T-cell (primary cell): Measurements from ENCODE around the gene GPR137. TPM values are rescaled to one million over a fixed set of nuclear protein-coding genes. Genes with fewer than 3 reads are reported as not detected.

ENCODE experiments used
- ATAC-seq, 4 experiments: fragments of 200-7000 bp in 3 of 4; fragments of 150-1000 bp in 1 of 4; cut with Tn5 transposase; replicated peaks in 1 of 4; 1 replicate in 3 of 4; 2 replicates in 1 of 4; pipeline ENCODE4 v1.10.0; 2021; ENCODE audit warnings: moderate library complexity in 3 of 4, mild to moderate bottlenecking in 2 of 4, moderate number of reproducible peaks in 1 of 4
- CTCF ChIA-PET, 2 donors: fragments of 300-600 bp; sonication (Branson Sonifier 250); formaldehyde crosslinking; loops; one replicate each; lab custom pipeline; 2022; ENCODE audit warnings: antibody characterized with exemption in 2 of 2; lab: Charles Lee
- POLR2A ChIA-PET, 2 donors: fragments of 300-600 bp; sonication (Branson Sonifier 250); formaldehyde crosslinking; loops; one replicate each; lab custom pipeline; 2022; ENCODE audit warnings: antibody characterized with exemption in 2 of 2; lab: Charles Lee
- DNase-seq, 35 experiments: peaks; one replicate each; pipeline versions ENCODE4 v3.0.0 to v3.0.0-alpha.2; 2013 to 2023
- H3K27ac ChIP-seq: one replicate; pipeline ENCODE4 v1.5.1; 2013; ENCODE audit warnings: low read length
- H3K27me3 ChIP-seq, 2 experiments: replicated peaks in 1 of 2; 1 replicate in 1 of 2; 2 replicates in 1 of 2; pipeline versions ENCODE4 v1.6.1 to v1.7.0; 2013; ENCODE audit warnings: low read length in 1 of 2, mixed read lengths in 1 of 2; ENCODE audit not compliant: control insufficient read depth in 2 of 2, insufficient read depth in 2 of 2; ENCODE audit errors: extremely low read depth in 1 of 2
- H3K36me3 ChIP-seq, 2 donors: 1 replicate in 1 of 2; 2 replicates in 1 of 2; pipeline versions ENCODE4 v1.6.1 to v1.7.0; 2013; ENCODE audit warnings: low read length in 1 of 2; ENCODE audit not compliant: control insufficient read depth in 2 of 2, insufficient read depth in 1 of 2; ENCODE audit errors: extremely low read depth in 1 of 2
- H3K4me1 ChIP-seq, 2 experiments: 1 replicate in 1 of 2; 2 replicates in 1 of 2; pipeline versions ENCODE4 v1.6.1 to v1.7.0; 2013; ENCODE audit warnings: low read length in 2 of 2, mixed read lengths in 1 of 2; ENCODE audit not compliant: insufficient read depth in 2 of 2, control insufficient read depth in 1 of 2; ENCODE audit errors: extremely low read depth in 1 of 2
- H3K4me3 ChIP-seq, 2 donors: 1 replicate in 1 of 2; 2 replicates in 1 of 2; pipeline versions ENCODE4 v1.5.1 to v1.7.0; 2013; ENCODE audit warnings: mild to moderate bottlenecking in 2 of 2, low read length in 1 of 2, moderate library complexity in 1 of 2; ENCODE audit not compliant: control insufficient read depth in 1 of 2; ENCODE audit errors: extremely low read depth in 1 of 2
- H3K9me3 ChIP-seq: 2 replicates; pipeline ENCODE4 v1.7.0; 2013
- H3K27ac Mint-ChIP-seq, 2 donors: one replicate each; pipeline ENCODE4 v1.8.0; 2020 to 2021; ENCODE audit warnings: mild to moderate bottlenecking in 2 of 2, mixed read lengths in 2 of 2
- H3K27me3 Mint-ChIP-seq, 2 donors: one replicate each; pipeline ENCODE4 v1.8.0; 2021 to 2022; ENCODE audit warnings: mixed read lengths in 2 of 2
- H3K36me3 Mint-ChIP-seq: one replicate; pipeline ENCODE4 v1.8.0; 2021; ENCODE audit warnings: mixed read lengths
- H3K4me1 Mint-ChIP-seq, 3 donors: one replicate each; pipeline ENCODE4 v1.8.0; 2020 to 2022; ENCODE audit warnings: mixed read lengths in 3 of 3, mild to moderate bottlenecking in 1 of 3
- H3K4me3 Mint-ChIP-seq, 3 donors: one replicate each; pipeline ENCODE4 v1.8.0; 2020 to 2022; ENCODE audit warnings: mild to moderate bottlenecking in 3 of 3, mixed read lengths in 3 of 3, moderate library complexity in 3 of 3
- H3K9me3 Mint-ChIP-seq, 3 donors: one replicate each; pipeline ENCODE4 v1.8.0; 2020 to 2022; ENCODE audit warnings: mixed read lengths in 3 of 3
- WGBS: methylation state at CpG from one replicate; pipeline ENCODE4 v1.1.5; 2013; ENCODE audit warnings: missing lambda C conversion rate; ENCODE audit not compliant: insufficient coverage; 5-methylcytosine and 5-hydroxymethylcytosine counted together
- total RNA-seq, 35 experiments: library from RNA in 6 of 35; stranded (reverse) in 6 of 35; fragments of 120-200 nt in 1 of 35; gene quantifications; one replicate each; pipeline versions ENCODE4 v1.2.1 to v1.2.4 and lab custom pipeline; 2013 to 2026

GPR137 gene
- total RNA-seq, 5 donors from 2014 or later (not counting 1 experiment from before 2014, with no cell fraction given) = 31.0 to 39.8 (median 34.2) TPM

DNA sequence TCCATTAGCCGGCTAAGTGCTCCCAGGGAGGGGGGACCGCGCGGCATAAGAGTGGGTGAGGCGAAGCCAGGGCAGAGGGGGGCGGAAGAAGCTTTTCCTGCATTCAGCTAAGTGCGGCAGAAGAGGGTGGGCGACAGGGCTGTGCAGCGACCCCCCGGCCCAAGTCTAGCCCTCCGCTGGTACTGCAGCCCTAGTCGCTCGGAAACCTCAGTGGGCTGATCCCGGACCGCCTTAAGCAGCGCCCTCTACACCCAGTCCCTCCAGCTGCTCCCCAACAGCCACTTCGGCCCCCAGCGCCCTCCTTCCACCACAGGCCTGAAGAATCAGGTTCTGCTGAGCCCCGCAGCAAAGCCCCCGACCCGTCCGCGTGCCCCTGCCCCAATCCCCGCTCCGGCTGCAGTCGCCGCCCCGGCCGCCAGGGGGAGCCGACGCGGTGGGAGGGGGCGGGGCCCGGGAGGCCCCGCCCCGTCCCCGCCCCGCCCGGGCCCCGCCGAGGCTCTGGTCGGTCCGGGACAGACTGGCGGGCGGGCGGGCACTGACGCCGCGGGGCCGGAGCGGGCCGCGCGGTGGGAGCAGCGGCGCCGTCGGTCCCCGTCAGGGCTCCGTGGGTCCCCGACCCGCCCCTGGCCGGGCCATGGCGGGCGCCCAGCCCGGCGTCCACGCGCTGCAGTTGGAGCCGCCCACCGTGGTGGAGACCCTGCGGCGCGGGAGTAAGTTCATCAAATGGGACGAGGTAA is 34.5 kb upstream of the GPR137 start, which contains the start of gene PLCB3:
PLCB3 (plus strand) TSS at position 515 of the 737 bp plus-strand sequence; CDS start at position 635, 120 bp downstream.
- peaks cover 0 to 2% of the 10 kb centered on the region in 2 donors for H3K36me3 ChIP-seq
- no peaks in the 10 kb centered on the region for H3K9me3 ChIP-seq
- ATAC-seq = peak; percentile 59 to 73 (median 62)
- peak within 1 kb of the TSS; percentile 70 to 81 for H3K4me3 ChIP-seq
- 0% methylated on average over 59 of the region's 75 CpGs for WGBS
- ChIA-PET CTCF (interaction anchor here (0.6 to 2.0 kb wide), 4 partner anchors 47 to 53 kb away, joined by 4 to 7 read pairs (median 6); no protein-coding TSS in a partner anchor), POLR2A (no interaction called here)
- Mint-ChIP-seq H3K9me3 (no peaks in the 10 kb centered on the region), H3K4me3 (peak within 1 kb of the TSS; percentile 79 to 89 (median 83)), H3K36me3 (no peaks in the 10 kb centered on the region), H3K4me1 (peaks cover 18 to 24% (median 20%) of the 10 kb centered on the region in 3 donors), H3K27ac (peak within 1 kb of the TSS; percentile 39 to 48), H3K27me3 (no peaks in the 10 kb centered on the region)
- DNase-seq = peak in 26 of 35 experiments; percentile 27 to 75 (median 52)
- peaks cover 8 to 43% of the 10 kb centered on the region in 2 experiments for H3K4me1 ChIP-seq
- H3K27me3 ChIP-seq = peaks cover 0 to 17% of the 10 kb centered on the region in 2 experiments
- H3K27ac ChIP-seq = no peak within 1 kb of the TSS

DNA sequence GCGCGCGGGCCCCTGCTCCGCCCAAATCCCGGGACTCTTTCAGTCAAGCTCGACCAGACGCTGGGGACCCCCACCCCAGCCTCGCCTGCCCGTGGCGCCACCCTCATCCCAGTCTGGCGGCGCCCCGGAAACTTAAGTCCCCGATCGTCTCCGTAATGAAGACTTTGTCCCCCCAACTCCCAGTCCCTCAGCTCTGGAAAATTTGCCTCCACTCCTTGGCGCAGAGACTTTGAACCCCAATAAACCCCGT is 34.0 kb upstream of the GPR137 start:
- H3K27me3 Mint-ChIP-seq = no peaks in the 10 kb centered on the region
- H3K36me3 ChIP-seq = peaks cover 2 to 5% of the 10 kb centered on the region in 2 donors
- H3K4me1 ChIP-seq = peaks cover 8 to 41% of the 10 kb centered on the region in 2 experiments
- WGBS = 2% methylated on average over 18 of the region's 18 CpGs
- no peaks in the 10 kb centered on the region for H3K9me3 ChIP-seq
- H3K4me1 Mint-ChIP-seq = peaks cover 18 to 24% (median 20%) of the 10 kb centered on the region in 3 donors
- peak overlapping the region; percentile 79 to 89 (median 83) for H3K4me3 Mint-ChIP-seq
- ChIA-PET CTCF (interaction anchor here in 1 of 2 donors (1.0 to 1.2 kb wide), 2 partner anchors 47 to 50 kb away, joined by 4 to 6 read pairs; no protein-coding TSS in a partner anchor), POLR2A (no interaction called here)
- DNase-seq (no peak), ATAC-seq (peak in 1 of 4 experiments; percentile 1)
- H3K27ac Mint-ChIP-seq = peak overlapping the region in 1 of 2 donors; percentile 39
- no peaks in the 10 kb centered on the region for H3K36me3 Mint-ChIP-seq
- H3K9me3 Mint-ChIP-seq = no peaks in the 10 kb centered on the region
- H3K27ac ChIP-seq = no peak overlapping the region
- H3K27me3 ChIP-seq = peaks cover 0 to 17% of the 10 kb centered on the region in 2 experiments
- H3K4me3 ChIP-seq = peak overlapping the region; percentile 70 to 81

DNA sequence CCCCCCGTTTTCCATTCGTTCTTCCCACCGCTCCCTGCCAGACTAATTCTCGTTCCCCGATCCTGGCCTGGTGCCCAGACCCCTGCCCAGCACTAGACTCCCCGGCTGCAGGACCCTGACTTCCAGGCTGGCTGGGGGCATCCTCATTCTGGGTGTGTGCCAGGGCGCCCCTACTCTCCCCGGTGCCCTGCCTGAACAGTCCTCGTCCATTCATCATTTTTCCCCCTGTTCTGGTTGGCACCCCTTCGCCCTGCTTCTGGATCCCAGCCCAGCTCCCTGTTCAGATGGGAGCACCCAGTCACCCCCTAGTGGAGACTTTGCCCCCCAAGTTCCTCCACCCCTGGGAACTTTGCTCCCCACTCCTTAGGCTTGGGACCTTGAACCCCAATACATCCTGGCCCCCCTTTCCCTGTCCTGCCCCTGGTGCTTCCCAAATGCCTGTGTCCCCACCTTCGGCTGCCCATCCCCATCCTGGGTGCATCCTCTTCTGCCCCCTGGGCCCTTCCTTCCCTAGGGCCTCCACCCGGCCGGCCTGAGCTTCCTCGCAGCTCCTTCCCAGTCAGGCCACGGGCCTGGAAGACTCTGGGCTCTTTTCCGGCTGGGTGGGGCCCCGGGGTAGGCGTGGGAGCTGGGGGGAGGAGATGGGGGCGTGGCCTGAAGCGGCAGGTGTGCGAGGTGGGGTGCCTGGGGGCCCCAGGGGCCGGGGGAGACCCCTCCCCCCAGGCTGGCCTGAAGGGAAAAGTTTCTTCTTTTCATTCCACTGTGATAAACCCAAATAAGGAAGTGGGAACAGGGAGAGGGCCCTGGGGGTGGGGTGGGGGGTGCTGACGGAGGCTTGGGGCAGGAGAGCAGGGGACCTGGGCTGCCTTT is 33.4 kb upstream of the GPR137 start:
- H3K36me3 Mint-ChIP-seq = no peaks in the 10 kb centered on the region
- no peaks in the 10 kb centered on the region for H3K9me3 Mint-ChIP-seq
- no peak overlapping the region for H3K27ac ChIP-seq
- no peaks in the 10 kb centered on the region for H3K27me3 Mint-ChIP-seq
- H3K4me1 ChIP-seq = peaks cover 6 to 36% of the 10 kb centered on the region in 2 experiments
- ChIA-PET CTCF (interaction anchor here in 1 of 2 donors (1.2 kb wide), 1 partner anchor 48 kb away, joined by 4 read pairs; no protein-coding TSS in a partner anchor), POLR2A (interaction anchor here in 1 of 2 donors (0.7 kb wide), 1 partner anchor 1522 kb away, joined by 9 read pairs; no protein-coding TSS in a partner anchor)
- 27% methylated on average over 8 of the region's 23 CpGs for WGBS
- peak overlapping the region; percentile 70 to 81 for H3K4me3 ChIP-seq
- ATAC-seq = no peak
- H3K27me3 ChIP-seq = peaks cover 0 to 17% of the 10 kb centered on the region in 2 experiments
- H3K36me3 ChIP-seq = peaks cover 2 to 6% of the 10 kb centered on the region in 2 donors
- peak overlapping the region; percentile 79 to 89 (median 83) for H3K4me3 Mint-ChIP-seq
- DNase-seq = peak in 3 of 35 experiments; percentile 20 to 44 (median 26)
- peak overlapping the region in 1 of 2 donors; percentile 39 for H3K27ac Mint-ChIP-seq
- no peaks in the 10 kb centered on the region for H3K9me3 ChIP-seq
- H3K4me1 Mint-ChIP-seq = peaks cover 14 to 23% (median 20%) of the 10 kb centered on the region in 3 donors

DNA sequence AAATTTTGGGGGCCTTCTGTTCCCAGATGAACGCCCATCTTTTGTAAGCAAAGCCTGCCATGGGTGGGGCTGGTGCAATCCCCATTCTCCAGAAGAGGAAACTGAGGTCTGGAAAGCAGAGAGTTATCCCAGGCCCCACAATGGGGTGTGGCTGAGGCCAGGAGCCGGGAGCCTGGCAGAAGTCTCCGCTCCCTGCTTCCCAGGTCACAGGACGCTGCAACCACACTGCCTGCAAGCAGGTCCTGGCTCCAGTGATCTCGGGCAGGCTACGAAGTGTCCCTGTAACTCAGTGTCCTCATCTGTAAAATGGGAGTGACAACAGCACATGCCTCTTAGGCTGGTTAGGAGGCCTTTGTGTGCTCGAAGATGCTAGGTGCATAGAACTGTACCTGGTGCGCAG is 32.6 kb upstream of the GPR137 start:
- H3K27ac ChIP-seq = no peak overlapping the region

DNA sequence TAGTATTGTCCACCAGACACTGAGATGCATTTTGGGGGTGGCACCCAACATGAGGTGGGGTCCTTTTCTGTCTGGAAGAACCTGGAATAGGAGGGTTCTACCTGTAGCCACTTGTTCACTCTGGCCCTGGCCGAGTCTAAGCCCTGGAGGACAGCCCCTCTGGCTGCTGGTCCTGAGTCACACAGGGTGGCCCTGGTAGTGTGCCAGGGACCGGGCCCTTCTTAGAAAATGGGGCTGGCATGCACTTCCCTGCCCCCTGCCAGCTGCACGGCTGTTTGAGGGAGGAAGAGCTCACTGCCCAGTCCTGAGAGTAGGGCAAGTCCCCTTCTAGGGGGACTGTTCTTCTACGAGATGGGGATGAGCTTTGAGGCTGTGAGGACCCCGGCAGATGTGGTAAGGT is 32.2 kb upstream of the GPR137 start:
- POLR2A ChIA-PET = no interaction called here
- 79% methylated on average over 4 of the region's 5 CpGs for WGBS

More for the DNA sequence above, 32.6 kb upstream of the GPR137 start:
- CTCF ChIA-PET = no interaction called here
- H3K4me1 Mint-ChIP-seq = peaks cover 8 to 19% (median 16%) of the 10 kb centered on the region in 3 donors
- H3K27me3 Mint-ChIP-seq = no peaks in the 10 kb centered on the region
- H3K4me3 Mint-ChIP-seq = peak overlapping the region in 2 of 3 donors; percentile 28 to 89
- H3K9me3 Mint-ChIP-seq = no peaks in the 10 kb centered on the region
- Histone ChIP-seq H3K9me3 (no peaks in the 10 kb centered on the region), H3K27me3 (peaks cover 0 to 17% of the 10 kb centered on the region in 2 experiments), H3K4me1 (peaks cover 5 to 30% of the 10 kb centered on the region in 2 experiments), H3K36me3 (peaks cover 2 to 6% of the 10 kb centered on the region in 2 donors), H3K4me3 (no peak overlapping the region)
- WGBS = 85% methylated on average over 6 of the region's 8 CpGs
- DNase-seq = no peak
- peaks cover 3% of the 10 kb centered on the region for H3K36me3 Mint-ChIP-seq
- no peak overlapping the region for H3K27ac Mint-ChIP-seq
- POLR2A ChIA-PET = no interaction called here
- no peak for ATAC-seq

DNA sequence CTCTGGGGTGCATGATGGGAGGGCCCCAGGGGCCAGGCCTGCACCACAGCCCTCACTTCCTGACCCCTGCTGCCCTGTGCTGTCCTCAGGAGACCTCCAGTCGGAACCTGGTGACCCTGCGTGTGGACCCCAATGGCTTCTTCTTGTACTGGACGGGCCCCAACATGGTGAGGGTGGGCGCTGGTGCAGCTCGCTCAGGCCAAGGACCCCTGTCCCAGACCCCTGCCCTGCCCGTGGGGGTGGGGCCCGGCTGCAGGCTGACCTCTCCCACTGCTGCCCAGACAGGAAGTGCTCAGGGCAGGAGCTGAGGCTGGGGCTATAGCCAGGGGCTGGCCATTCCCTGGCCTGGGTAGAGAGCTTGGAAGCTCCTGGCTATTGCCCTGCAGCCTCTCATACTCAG is 31.3 kb upstream of the GPR137 start:
- ATAC-seq (no peak), DNase-seq (no peak)
- H3K27me3 Mint-ChIP-seq = no peaks in the 10 kb centered on the region
- Histone ChIP-seq H3K27me3 (peaks cover 0 to 17% of the 10 kb centered on the region in 2 experiments), H3K27ac (no peak overlapping the region), H3K9me3 (no peaks in the 10 kb centered on the region), H3K36me3 (peaks cover 6 to 7% of the 10 kb centered on the region in 2 donors), H3K4me3 (no peak overlapping the region), H3K4me1 (peaks cover 5 to 33% of the 10 kb centered on the region in 2 experiments)
- H3K36me3 Mint-ChIP-seq = peaks cover 5% of the 10 kb centered on the region
- H3K4me1 Mint-ChIP-seq = peaks cover 7 to 17% (median 16%) of the 10 kb centered on the region in 3 donors
- H3K4me3 Mint-ChIP-seq = no peak overlapping the region
- WGBS = 100% methylated on average over 5 of the region's 7 CpGs
- H3K9me3 Mint-ChIP-seq = no peaks in the 10 kb centered on the region
- H3K27ac Mint-ChIP-seq = no peak overlapping the region
- POLR2A ChIA-PET = no interaction called here
- CTCF ChIA-PET = no interaction called here

More for the DNA sequence above, 32.2 kb upstream of the GPR137 start:
- Mint-ChIP-seq H3K9me3 (no peaks in the 10 kb centered on the region), H3K27ac (no peak overlapping the region), H3K36me3 (peaks cover 3% of the 10 kb centered on the region), H3K4me1 (peaks cover 7 to 16% (median 16%) of the 10 kb centered on the region in 3 donors), H3K4me3 (peak overlapping the region in 1 of 3 donors; percentile 89), H3K27me3 (no peaks in the 10 kb centered on the region)
- Histone ChIP-seq H3K27me3 (peaks cover 0 to 17% of the 10 kb centered on the region in 2 experiments), H3K27ac (no peak overlapping the region), H3K36me3 (peaks cover 2 to 6% of the 10 kb centered on the region in 2 donors), H3K4me1 (peaks cover 5 to 30% of the 10 kb centered on the region in 2 experiments), H3K4me3 (no peak overlapping the region), H3K9me3 (no peaks in the 10 kb centered on the region)
- ATAC-seq (no peak), DNase-seq (no peak)
- CTCF ChIA-PET = no interaction called here
